Endothelial cell of umbilical vein (primary cell): ENCODE results near the gene RFXANK.

Experiments
- CTCF ChIP-seq, 2 donors: IDR thresholded peaks; 1 replicate in 1 of 2; 2 replicates in 1 of 2; pipeline ENCODE4 v1.5.1; 2011; ENCODE audit warnings: low read length in 2 of 2, mild to moderate bottlenecking in 2 of 2, moderate library complexity in 2 of 2, control low read depth in 1 of 2, inconsistent platforms in 1 of 2, low read depth in 1 of 2; ENCODE audit not compliant: insufficient read depth in 1 of 2; ENCODE audit errors: extremely low read depth in 1 of 2
- POLR2AphosphoS5 ChIP-seq: IDR thresholded peaks from 2 replicates; pipeline ENCODE4 v1.6.1; 2012; ENCODE audit warnings: low read depth, mild to moderate bottlenecking, control low read depth, low read length, moderate library complexity; ENCODE audit not compliant: insufficient read depth

GRCh38 chr19:19223636-19224035 is 31.6 kb downstream of the RFXANK start:
- TF ChIP-seq CTCF (IDR thresholded peaks at IDR 0.05; ENCODE audit: extremely low read depth in 1 of 2, insufficient read depth in 1 of 2, low read depth in 1 of 2, low read length in 2 of 2) (no peak), POLR2AphosphoS5 (no peak)
